IgD-negative memory B cell (primary cell): ENCODE measurements around the gene EFNB1. TPM values are rescaled to one million over a fixed set of nuclear protein-coding genes. Genes with fewer than 3 reads are reported as not detected.

Source experiments
- H3K27ac Mint-ChIP-seq, 3 donors: one replicate each; pipeline ENCODE4 v1.8.0; 2020 to 2022; ENCODE audit warnings: mild to moderate bottlenecking in 3 of 3, mixed read lengths in 3 of 3, moderate library complexity in 1 of 3
- H3K27me3 Mint-ChIP-seq: one replicate; pipeline ENCODE4 v1.8.0; 2021; ENCODE audit warnings: mixed read lengths
- H3K36me3 Mint-ChIP-seq: one replicate; pipeline ENCODE4 v1.8.0; 2020; ENCODE audit warnings: mild to moderate bottlenecking, mixed read lengths
- H3K4me1 Mint-ChIP-seq, 3 donors: one replicate each; pipeline ENCODE4 v1.8.0; 2020 to 2022; ENCODE audit warnings: mixed read lengths in 3 of 3, mild to moderate bottlenecking in 1 of 3
- H3K4me3 Mint-ChIP-seq, 4 donors: one replicate each; pipeline ENCODE4 v1.8.0; 2020 to 2022; ENCODE audit warnings: mild to moderate bottlenecking in 4 of 4, mixed read lengths in 4 of 4, moderate library complexity in 3 of 4
- H3K9me3 Mint-ChIP-seq, 3 donors: one replicate each; pipeline ENCODE4 v1.8.0; 2020 to 2021; ENCODE audit warnings: mixed read lengths in 3 of 3, mild to moderate bottlenecking in 1 of 3
- polyA plus RNA-seq: library from polyadenylated mRNA; unstranded; fragments of 300-500 nt; fragmentation: Illumina TruSeq; gene quantifications from one replicate; pipeline ENCODE4 v1.2.3, GENCODE V29; 2021

The EFNB1 gene
- polyA plus RNA-seq, 1 donor from 2014 or later, result 1.8 TPM

DNA sequence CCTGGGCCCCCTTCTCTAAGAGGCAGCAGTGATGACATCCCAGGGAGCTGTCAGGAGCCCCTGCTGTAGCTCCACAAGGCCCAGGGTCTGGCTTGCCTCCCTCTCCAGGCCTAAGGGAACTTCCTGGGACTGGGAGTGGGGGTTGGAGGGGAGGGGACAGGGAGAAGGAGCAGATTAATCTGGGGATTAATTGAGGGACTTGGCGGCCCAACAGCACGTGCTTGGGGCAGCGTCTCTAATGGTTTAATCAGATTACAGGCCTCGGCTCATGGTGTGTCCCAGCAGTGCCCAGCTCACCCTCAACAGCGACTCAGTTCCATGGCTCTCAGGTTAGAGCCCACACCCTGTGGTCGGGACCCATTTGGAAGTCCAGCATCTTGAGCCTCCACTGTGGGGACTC is 47.9 kb downstream of the EFNB1 start:
- Mint-ChIP-seq H3K9me3 (no peaks in the 10 kb centered on the region), H3K27ac (no peak overlapping the region), H3K4me1 (no peaks in the 10 kb centered on the region), H3K36me3 (no peaks in the 10 kb centered on the region), H3K4me3 (no peak overlapping the region), H3K27me3 (no peaks in the 10 kb centered on the region)

GRCh38 chrX:68877606-68878005 is 48.8 kb downstream of the EFNB1 start:
- H3K4me3 Mint-ChIP-seq, result no peak overlapping the region
- no peaks in the 10 kb centered on the region for H3K9me3 Mint-ChIP-seq
- H3K27me3 Mint-ChIP-seq, result no peaks in the 10 kb centered on the region
- H3K36me3 Mint-ChIP-seq, result no peaks in the 10 kb centered on the region
- H3K4me1 Mint-ChIP-seq, result no peaks in the 10 kb centered on the region
- no peak overlapping the region for H3K27ac Mint-ChIP-seq

- no peaks in the 10 kb centered on the region for H3K4me1 Mint-ChIP-seq
- no peaks in the 10 kb centered on the region for H3K36me3 Mint-ChIP-seq
- no peaks in the 10 kb centered on the region for H3K9me3 Mint-ChIP-seq
- no peak overlapping the region for H3K4me3 Mint-ChIP-seq
- H3K27me3 Mint-ChIP-seq, result no peaks in the 10 kb centered on the region
- H3K27ac Mint-ChIP-seq, result no peak overlapping the region
Observed at GRCh38 chrX:68878977-68879645, 50.3 kb downstream of the EFNB1 start.

- H3K27ac Mint-ChIP-seq, result no peak overlapping the region
- no peak overlapping the region for H3K4me3 Mint-ChIP-seq
- no peaks in the 10 kb centered on the region for H3K36me3 Mint-ChIP-seq
- no peaks in the 10 kb centered on the region for H3K9me3 Mint-ChIP-seq
- no peaks in the 10 kb centered on the region for H3K4me1 Mint-ChIP-seq
- H3K27me3 Mint-ChIP-seq, result peaks cover 3% of the 10 kb centered on the region
Observed at GRCh38 chrX:68880846-68881552, 52.2 kb downstream of the EFNB1 start.

- no peak overlapping the region for H3K4me3 Mint-ChIP-seq
- H3K9me3 Mint-ChIP-seq, result no peaks in the 10 kb centered on the region
- peaks cover 3% of the 10 kb centered on the region for H3K27me3 Mint-ChIP-seq
- no peaks in the 10 kb centered on the region for H3K36me3 Mint-ChIP-seq
- H3K27ac Mint-ChIP-seq, result no peak overlapping the region
- no peaks in the 10 kb centered on the region for H3K4me1 Mint-ChIP-seq
Observed at GRCh38 chrX:68881911-68882310, 53.1 kb downstream of the EFNB1 start.

DNA sequence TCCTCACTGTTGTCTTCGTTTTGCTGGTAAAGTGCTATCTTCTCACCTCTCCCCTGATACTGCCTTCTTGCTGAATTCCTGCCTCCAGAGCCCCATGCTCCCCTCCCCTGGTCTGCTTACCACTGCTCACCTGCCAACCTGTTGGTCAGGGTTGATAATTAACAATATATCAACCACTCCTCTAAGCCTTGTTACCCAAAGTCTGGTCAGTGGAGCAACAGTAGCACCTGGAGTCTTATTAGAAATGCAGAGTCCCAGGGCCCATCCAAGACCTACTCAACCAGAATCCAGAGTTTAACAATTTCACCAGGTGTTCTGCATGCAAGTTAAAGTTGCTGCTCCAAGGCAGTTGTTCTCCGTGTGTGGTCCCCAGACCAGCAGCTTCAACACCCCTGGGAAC is 55.0 kb downstream of the EFNB1 start:
- Mint-ChIP-seq H3K4me1 (no peaks in the 10 kb centered on the region), H3K9me3 (no peaks in the 10 kb centered on the region), H3K4me3 (no peak overlapping the region), H3K36me3 (no peaks in the 10 kb centered on the region), H3K27ac (no peak overlapping the region), H3K27me3 (peaks cover 3% of the 10 kb centered on the region)

DNA sequence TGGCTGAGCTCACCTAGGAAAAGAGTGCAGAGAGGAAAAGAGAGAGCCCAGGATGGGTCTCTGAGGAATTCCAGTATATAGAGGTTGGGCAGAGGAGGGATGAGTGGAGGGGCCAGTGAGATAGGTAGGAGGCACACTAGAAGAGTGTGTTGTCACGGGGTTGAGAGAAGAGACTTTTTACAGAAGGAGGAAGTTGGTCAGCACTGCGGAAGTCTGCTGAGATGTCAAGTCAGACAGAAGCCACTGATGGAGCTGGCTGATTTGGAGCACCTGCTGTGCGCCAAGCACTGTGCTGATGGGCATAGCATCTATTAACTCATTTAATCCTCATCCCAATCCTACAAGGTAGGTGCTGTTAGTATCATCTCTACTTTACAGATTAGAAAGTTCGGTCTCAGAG is 60.4 kb downstream of the EFNB1 start:
- Mint-ChIP-seq H3K36me3 (no peaks in the 10 kb centered on the region), H3K4me3 (no peak overlapping the region), H3K9me3 (no peaks in the 10 kb centered on the region), H3K27me3 (peaks cover 8% of the 10 kb centered on the region), H3K4me1 (peaks cover 0 to 2% (median 0%) of the 10 kb centered on the region in 3 donors), H3K27ac (no peak overlapping the region)

Other genes starting within 250 kb of the EFNB1 start
- gene STARD8, start 181.4 kb upstream of the EFNB1 start, polyA plus RNA-seq, result 0.16 TPM